Erythroblast (primary cell): Measurements from ENCODE around the gene PARVA.

Source experiments
- DNase-seq, 2 experiments: peaks; one replicate each; lab custom pipeline; 2025; lab: John Stamatoyannopoulos, UW
- GATA1 ChIP-seq: IDR thresholded peaks from 2 replicates; pipeline ENCODE4 v1.6.1; 2011; ENCODE audit warnings: low read depth, mild to moderate bottlenecking, control low read depth, low read length, moderate library complexity
- POLR2A ChIP-seq: IDR thresholded peaks from 2 replicates; pipeline ENCODE4 v1.6.1; 2011; ENCODE audit warnings: mild to moderate bottlenecking, low read length

The PARVA gene

GRCh38 chr11:12529793-12530192 is 152.4 kb downstream of the PARVA start:
- DNase-seq, result no peak
- TF ChIP-seq POLR2A (no peak), GATA1 (no peak)

- no peak for DNase-seq
- TF ChIP-seq POLR2A, result no peak
- no peak for TF ChIP-seq GATA1
These were observed 153.6 kb downstream of the PARVA start for GRCh38 chr11:12531020-12531419.

GRCh38 chr11:12531681-12532080 is 154.3 kb downstream of the PARVA start:
- TF ChIP-seq POLR2A (no peak), GATA1 (no peak)
- no peak for DNase-seq

- DNase-seq, result no peak
- TF ChIP-seq POLR2A, result no peak
- no peak for TF ChIP-seq GATA1
These were observed 155.2 kb downstream of the PARVA start for GRCh38 chr11:12532580-12532979.

GRCh38 chr11:12534549-12534948 is 157.2 kb downstream of the PARVA start:
- no peak for TF ChIP-seq GATA1
- TF ChIP-seq POLR2A, result no peak

GRCh38 chr11:12535321-12535720 is 157.9 kb downstream of the PARVA start:
- DNase-seq, result no peak
- TF ChIP-seq GATA1 (no peak), POLR2A (no peak)

More at GRCh38 chr11:12534549-12534948, 157.2 kb downstream of the PARVA start:
- no peak for DNase-seq

- no peak for DNase-seq
- no peak for TF ChIP-seq POLR2A
These were observed 159.2 kb downstream of the PARVA start for GRCh38 chr11:12536566-12536965.

- no peak for DNase-seq
- TF ChIP-seq POLR2A (no peak), GATA1 (no peak)
These were observed 160.5 kb downstream of the PARVA start for GRCh38 chr11:12537778-12538401.

GRCh38 chr11:12538889-12539421 is 161.6 kb downstream of the PARVA start:
- no peak for DNase-seq
- TF ChIP-seq POLR2A, result no peak
- TF ChIP-seq GATA1, result no peak

- DNase-seq, result no peak
- TF ChIP-seq GATA1 (no peak), POLR2A (no peak)
These were observed 162.2 kb downstream of the PARVA start for GRCh38 chr11:12539572-12539971.

- TF ChIP-seq GATA1, result no peak
- TF ChIP-seq POLR2A, result no peak
- DNase-seq, result no peak
These were observed 162.8 kb downstream of the PARVA start for GRCh38 chr11:12540075-12540680.

GRCh38 chr11:12540913-12541582 is 163.7 kb downstream of the PARVA start:
- no peak for TF ChIP-seq POLR2A
- no peak for TF ChIP-seq GATA1
- no peak for DNase-seq

GRCh38 chr11:12541583-12542151 is 164.3 kb downstream of the PARVA start:
- DNase-seq, result no peak
- TF ChIP-seq POLR2A (no peak), GATA1 (no peak)

- TF ChIP-seq GATA1 (no peak), POLR2A (no peak)
- DNase-seq, result no peak
These were observed 165.0 kb downstream of the PARVA start for GRCh38 chr11:12542186-12542935.
